Chondrocyte (in vitro differentiated cells): ENCODE measurements around the gene MED13. TPM values are rescaled to one million over a fixed set of nuclear protein-coding genes. Genes with fewer than 3 reads are reported as not detected.

Experiments used
- DNase-seq: peaks from one replicate; pipeline ENCODE4 v3.0.0; 2021; ENCODE audit warnings: mixed read lengths, low spot score
- H3K27ac Mint-ChIP-seq: one replicate; pipeline ENCODE4 v1.8.0; 2021; ENCODE audit warnings: mild to moderate bottlenecking, moderate library complexity, mixed read lengths; ENCODE audit not compliant: unreplicated experiment
- H3K27me3 Mint-ChIP-seq: 2 replicates; pipeline ENCODE4 v1.8.0; 2021; ENCODE audit warnings: low read depth, mixed read lengths
- H3K36me3 Mint-ChIP-seq: 2 replicates; pipeline ENCODE4 v1.8.0; 2021; ENCODE audit warnings: low read depth, mixed read lengths
- H3K4me1 Mint-ChIP-seq: 2 replicates; pipeline ENCODE4 v1.8.0; 2021; ENCODE audit warnings: low read depth, mild to moderate bottlenecking, mixed read lengths
- H3K4me3 Mint-ChIP-seq: one replicate; pipeline ENCODE4 v1.8.0; 2021; ENCODE audit warnings: mild to moderate bottlenecking, moderate library complexity, mixed read lengths; ENCODE audit not compliant: unreplicated experiment
- H3K9me3 Mint-ChIP-seq: 2 replicates; pipeline ENCODE4 v1.8.0; 2021; ENCODE audit warnings: low read depth, mixed read lengths
- total RNA-seq: library from RNA; stranded (reverse); gene quantifications from 3 replicates; pipeline ENCODE4 v1.2.1, GENCODE V29; 2021
- TF ChIP-seq, protein P1 (sequence below): fragments of 200-600 bp; sonication (generic); IDR thresholded peaks from 2 replicates; pipeline ENCODE4 v1.5.0; 2021; ENCODE audit warnings: antibody characterized with exemption, mild to moderate bottlenecking, moderate library complexity

MED13 gene
- total RNA-seq, 1 donor from 2014 or later, result 53.0 TPM

DNA sequence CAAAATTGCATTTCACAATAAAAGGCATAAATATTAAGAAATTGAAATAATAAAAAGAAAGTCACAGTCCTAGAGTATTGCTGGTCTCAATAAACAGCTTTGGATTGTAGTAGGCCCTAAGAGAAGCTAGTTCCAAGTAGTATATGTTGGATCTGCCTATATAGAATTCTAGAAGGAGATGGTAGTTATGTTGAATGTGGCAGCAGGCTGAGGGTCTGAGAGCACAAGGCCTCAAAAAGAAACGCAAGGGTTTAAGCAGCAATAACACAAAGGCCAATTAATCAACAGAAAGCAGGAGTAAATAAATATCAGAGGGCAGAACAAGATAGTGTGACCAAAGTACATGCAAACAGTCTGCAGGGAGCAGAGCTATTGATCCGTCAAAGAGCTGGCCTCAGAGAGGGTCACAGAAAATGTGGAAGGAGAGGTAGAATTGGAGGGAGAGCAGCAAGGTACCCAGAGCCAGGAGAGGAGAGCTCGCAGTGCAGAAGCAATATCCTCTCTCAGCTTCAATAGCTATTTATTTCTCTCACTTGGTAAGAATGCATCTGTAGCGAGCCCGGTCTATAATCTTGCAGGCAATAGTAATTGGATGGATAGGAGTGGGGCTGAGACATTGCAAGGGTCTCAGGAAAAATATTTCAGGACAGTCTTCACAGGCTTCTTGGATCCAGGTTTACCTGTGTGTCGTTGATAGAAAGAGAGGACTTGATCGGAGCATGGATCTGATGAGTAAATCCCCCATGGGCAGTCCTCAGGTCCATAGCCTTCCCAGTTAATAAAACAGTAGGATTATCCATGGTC lies 25.1 kb upstream of the MED13 start:
- Mint-ChIP-seq H3K27me3 (no peaks in the 10 kb centered on the region), H3K27ac (no peak overlapping the region), H3K36me3 (no peaks in the 10 kb centered on the region), H3K4me3 (no peak overlapping the region), H3K4me1 (peaks cover 7% of the 10 kb centered on the region), H3K9me3 (no peaks in the 10 kb centered on the region)
- no peak for DNase-seq
- TF ChIP-seq, protein P1, sequence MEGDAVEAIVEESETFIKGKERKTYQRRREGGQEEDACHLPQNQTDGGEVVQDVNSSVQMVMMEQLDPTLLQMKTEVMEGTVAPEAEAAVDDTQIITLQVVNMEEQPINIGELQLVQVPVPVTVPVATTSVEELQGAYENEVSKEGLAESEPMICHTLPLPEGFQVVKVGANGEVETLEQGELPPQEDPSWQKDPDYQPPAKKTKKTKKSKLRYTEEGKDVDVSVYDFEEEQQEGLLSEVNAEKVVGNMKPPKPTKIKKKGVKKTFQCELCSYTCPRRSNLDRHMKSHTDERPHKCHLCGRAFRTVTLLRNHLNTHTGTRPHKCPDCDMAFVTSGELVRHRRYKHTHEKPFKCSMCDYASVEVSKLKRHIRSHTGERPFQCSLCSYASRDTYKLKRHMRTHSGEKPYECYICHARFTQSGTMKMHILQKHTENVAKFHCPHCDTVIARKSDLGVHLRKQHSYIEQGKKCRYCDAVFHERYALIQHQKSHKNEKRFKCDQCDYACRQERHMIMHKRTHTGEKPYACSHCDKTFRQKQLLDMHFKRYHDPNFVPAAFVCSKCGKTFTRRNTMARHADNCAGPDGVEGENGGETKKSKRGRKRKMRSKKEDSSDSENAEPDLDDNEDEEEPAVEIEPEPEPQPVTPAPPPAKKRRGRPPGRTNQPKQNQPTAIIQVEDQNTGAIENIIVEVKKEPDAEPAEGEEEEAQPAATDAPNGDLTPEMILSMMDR, result no peak

DNA sequence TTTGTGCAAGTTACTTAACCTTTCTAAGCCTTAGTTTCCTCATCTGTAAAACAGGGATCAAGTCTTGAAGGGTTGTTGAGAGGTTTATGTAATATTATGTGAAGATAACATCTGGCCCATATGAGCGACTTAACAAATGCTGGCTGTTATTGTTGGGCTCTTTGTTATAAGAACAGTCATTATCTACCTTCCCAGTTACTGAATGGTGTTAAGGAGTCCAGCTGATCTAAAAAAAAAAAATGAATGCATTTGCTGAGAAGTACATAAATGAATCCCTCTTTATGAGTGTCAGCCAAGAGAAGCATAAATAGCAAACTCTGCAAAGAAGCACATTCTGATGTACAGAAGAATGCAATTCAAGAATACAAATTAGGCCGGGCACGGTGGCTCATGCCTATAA lies 24.3 kb upstream of the MED13 start:
- Mint-ChIP-seq H3K36me3 (no peaks in the 10 kb centered on the region), H3K4me1 (peaks cover 7% of the 10 kb centered on the region), H3K27me3 (no peaks in the 10 kb centered on the region), H3K27ac (no peak overlapping the region), H3K4me3 (no peak overlapping the region), H3K9me3 (no peaks in the 10 kb centered on the region)
- no peak for DNase-seq
- TF ChIP-seq, protein P1, result no peak

- TF ChIP-seq, protein P1, result no peak
These were observed 21.7 kb upstream of the MED13 start for GRCh38 chr17:62086737-62087136.

DNA sequence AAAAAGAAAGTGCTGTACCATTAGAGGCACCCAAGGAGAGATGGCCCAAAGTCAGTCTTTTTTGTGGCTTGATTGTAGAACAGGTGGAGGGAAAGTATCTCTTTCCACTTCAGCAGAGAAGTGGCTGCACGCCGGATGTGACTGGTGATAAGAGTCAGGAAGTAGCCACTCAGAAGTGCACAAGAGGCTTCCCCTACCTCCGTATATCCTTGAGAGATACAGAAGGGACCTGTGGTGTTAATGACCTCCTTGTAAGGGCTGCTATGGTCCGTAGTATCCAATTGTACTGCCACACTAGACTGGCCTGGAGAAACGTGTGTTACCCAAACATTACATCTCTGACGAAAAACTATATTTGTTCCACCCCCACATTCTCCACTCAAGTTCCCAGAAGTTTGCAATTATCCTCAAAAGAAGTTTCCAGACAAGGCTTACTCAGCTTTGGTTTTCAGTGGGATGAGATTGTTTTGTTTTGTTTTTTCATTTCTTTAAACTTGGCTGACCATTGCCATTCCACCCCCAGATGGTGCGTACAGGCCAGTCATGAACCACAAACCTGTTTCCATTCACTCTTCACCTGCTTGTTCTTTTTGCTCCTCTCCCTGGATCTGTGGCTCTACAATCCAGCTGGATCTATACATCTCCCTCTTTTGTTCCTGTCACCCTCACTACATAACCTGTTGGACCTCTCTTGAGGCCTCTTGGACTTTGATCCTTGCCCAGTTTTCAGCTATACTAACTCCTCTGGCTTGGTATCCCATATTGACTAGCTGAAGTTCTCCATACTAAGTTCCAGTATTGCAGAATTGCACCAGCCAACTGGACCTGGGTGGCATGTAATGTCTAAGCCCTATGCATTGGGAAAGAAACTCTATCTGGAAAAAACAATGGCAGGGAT lies 20.7 kb upstream of the MED13 start:
- H3K27ac Mint-ChIP-seq, result no peak overlapping the region
- no peak for DNase-seq
- peaks cover 7% of the 10 kb centered on the region for H3K4me1 Mint-ChIP-seq
- H3K36me3 Mint-ChIP-seq, result no peaks in the 10 kb centered on the region
- TF ChIP-seq, protein P1, result no peak
- H3K9me3 Mint-ChIP-seq, result no peaks in the 10 kb centered on the region
- no peak overlapping the region for H3K4me3 Mint-ChIP-seq
- no peaks in the 10 kb centered on the region for H3K27me3 Mint-ChIP-seq

More at GRCh38 chr17:62086737-62087136, 21.7 kb upstream of the MED13 start:
- peaks cover 7% of the 10 kb centered on the region for H3K4me1 Mint-ChIP-seq
- H3K27ac Mint-ChIP-seq, result no peak overlapping the region
- no peak overlapping the region for H3K4me3 Mint-ChIP-seq
- DNase-seq, result no peak
- H3K27me3 Mint-ChIP-seq, result no peaks in the 10 kb centered on the region
- no peaks in the 10 kb centered on the region for H3K9me3 Mint-ChIP-seq
- no peaks in the 10 kb centered on the region for H3K36me3 Mint-ChIP-seq

- no peaks in the 10 kb centered on the region for H3K36me3 Mint-ChIP-seq
- no peaks in the 10 kb centered on the region for H3K9me3 Mint-ChIP-seq
- H3K27ac Mint-ChIP-seq, result no peak overlapping the region
- no peak for DNase-seq
- H3K4me3 Mint-ChIP-seq, result no peak overlapping the region
- TF ChIP-seq, protein P1, result no peak
- no peaks in the 10 kb centered on the region for H3K27me3 Mint-ChIP-seq
- H3K4me1 Mint-ChIP-seq, result peaks cover 7% of the 10 kb centered on the region
These were observed 19.5 kb upstream of the MED13 start for GRCh38 chr17:62084585-62084984.
